Brain microvascular endothelial cell (primary cell): Measurements from ENCODE around the gene GIPR.
A peak's percentile ranks its signal among the peaks of the same experiment; 100 is the strongest.

ENCODE experiments used
- DNase-seq: peaks from one replicate; pipeline ENCODE4 v3.0.0-alpha.2; 2020
- H3K27ac ChIP-seq: fragments of 250-450 bp; sonication (Bioruptor Pico); 2 replicates; pipeline ENCODE4 v1.5.1; 2020; ENCODE audit warnings: mild to moderate bottlenecking, moderate library complexity
- H3K27me3 ChIP-seq: fragments of 250-450 bp; sonication (Bioruptor Pico); replicated peaks from 2 replicates; pipeline ENCODE4 v1.5.1; 2020; ENCODE audit warnings: mild to moderate bottlenecking
- H3K36me3 ChIP-seq: fragments of 250-450 bp; sonication (Bioruptor Pico); replicated peaks from 2 replicates; pipeline ENCODE4 v1.5.1; 2020; ENCODE audit warnings: mild to moderate bottlenecking
- H3K4me3 ChIP-seq: 2 replicates; pipeline ENCODE4 v1.5.1; 2011; ENCODE audit warnings: low read depth, mild to moderate bottlenecking, control low read depth, low read length, moderate library complexity
- CTCF ChIP-seq: IDR thresholded peaks from 2 replicates; pipeline ENCODE4 v1.5.1; 2011; ENCODE audit warnings: low read depth, mild to moderate bottlenecking, moderate library complexity, low read length, control low read depth, inconsistent platforms; ENCODE audit errors: missing control alignments
- in situ Hi-C: cut with HindIII; loops from 2 replicates; pipeline ENCODE4 v1.10.0; 2017; ENCODE audit warnings: low sequenced_read_pairs, low pct_ligation_motif_present

Gene GIPR

DNA sequence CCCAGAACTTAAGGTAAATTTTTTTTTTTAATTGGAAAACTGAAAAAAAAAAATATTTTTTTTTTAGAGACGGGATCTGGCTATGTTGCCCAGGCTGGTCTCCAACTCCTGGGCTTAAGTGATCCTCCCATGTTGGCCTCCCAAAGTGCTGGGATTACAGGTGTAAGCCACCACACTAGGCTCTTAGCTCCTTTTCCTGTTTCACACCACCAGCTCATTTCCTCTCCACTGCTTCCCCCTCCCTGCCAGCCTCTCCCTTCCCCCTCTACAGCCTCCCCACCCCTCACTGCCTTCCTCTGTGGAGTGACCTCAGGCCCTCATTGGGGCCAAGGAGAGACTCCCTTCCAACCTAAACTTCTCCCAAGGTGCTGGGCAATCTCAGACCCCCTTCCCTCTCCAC, 4.2 kb upstream of the GIPR start:
- H3K36me3 ChIP-seq: no peaks in the 10 kb centered on the region
- in situ Hi-C loops: no loop called here
- no peak overlapping the region for H3K4me3 ChIP-seq
- no peak overlapping the region for H3K27ac ChIP-seq
- no peak for TF ChIP-seq CTCF
- no peak for DNase-seq
- peaks cover 2% of the 10 kb centered on the region for H3K27me3 ChIP-seq

GRCh38 chr19:45664575-45664974, 3.4 kb upstream of the GIPR start:
- Histone ChIP-seq H3K4me3 (no peak overlapping the region), H3K27ac (no peak overlapping the region), H3K36me3 (no peaks in the 10 kb centered on the region), H3K27me3 (peaks cover 2% of the 10 kb centered on the region)
- in situ Hi-C loops: no loop called here
- TF ChIP-seq CTCF: no peak
- DNase-seq: no peak

- Histone ChIP-seq H3K27me3 (no peaks in the 10 kb centered on the region), H3K27ac (no peak overlapping the region)
- in situ Hi-C loops: no loop called here
Observed at GRCh38 chr19:45668342-45668871, 386 bp downstream of the GIPR start.

DNA sequence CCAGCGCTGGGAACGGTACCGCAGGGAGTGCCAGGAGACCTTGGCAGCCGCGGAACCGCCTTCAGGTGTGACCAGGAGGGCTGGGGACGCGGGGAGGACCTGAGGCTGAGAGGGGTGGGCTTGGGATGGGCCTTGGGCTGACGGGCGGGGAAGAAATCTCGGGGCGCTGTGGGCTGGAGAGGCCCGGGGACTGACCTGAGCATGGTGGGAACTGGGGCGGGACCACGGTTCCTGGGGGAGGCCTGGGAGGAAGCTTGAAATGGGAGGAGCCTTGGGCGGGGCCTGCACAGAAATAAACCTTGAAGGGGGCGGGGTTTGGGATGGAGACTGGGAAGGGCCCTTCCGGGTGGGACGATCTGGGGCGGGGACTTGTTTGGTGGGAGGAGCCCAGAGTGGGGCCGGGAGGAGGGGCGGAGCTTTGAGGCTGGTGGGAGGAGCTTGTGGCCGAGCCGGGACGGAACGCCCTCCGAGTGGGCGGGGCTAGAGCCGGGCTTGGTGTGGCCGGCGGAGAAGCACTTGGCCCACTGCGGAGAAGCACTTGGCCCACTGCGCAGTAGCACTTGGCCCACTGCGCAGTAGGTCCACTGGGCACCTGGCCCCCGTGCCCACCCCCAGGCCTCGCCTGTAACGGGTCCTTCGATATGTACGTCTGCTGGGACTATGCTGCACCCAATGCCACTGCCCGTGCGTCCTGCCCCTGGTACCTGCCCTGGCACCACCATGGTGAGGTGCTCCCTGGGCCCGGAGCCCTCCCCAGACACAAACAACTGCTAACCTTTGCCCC, 2.8 kb downstream of the GIPR start:
- Histone ChIP-seq H3K4me3 (peak overlapping the region; percentile 17), H3K27ac (no peak overlapping the region), H3K27me3 (no peaks in the 10 kb centered on the region), H3K36me3 (no peaks in the 10 kb centered on the region)
- peak; percentile 68 for DNase-seq
- in situ Hi-C loops: no loop called here
- TF ChIP-seq CTCF: no peak

More at GRCh38 chr19:45668342-45668871, 386 bp downstream of the GIPR start:
- DNase-seq: no peak
- no peak for TF ChIP-seq CTCF
- Histone ChIP-seq H3K36me3 (no peaks in the 10 kb centered on the region), H3K4me3 (peak overlapping the region; percentile 37)

GRCh38 chr19:45674946-45675345, 6.9 kb downstream of the GIPR start:
- DNase-seq: no peak
- H3K27me3 ChIP-seq: no peaks in the 10 kb centered on the region
- no peaks in the 10 kb centered on the region for H3K36me3 ChIP-seq
- no peak overlapping the region for H3K4me3 ChIP-seq
- H3K27ac ChIP-seq: no peak overlapping the region
- in situ Hi-C loops: no loop called here
- TF ChIP-seq CTCF: no peak

- H3K4me3 ChIP-seq: peak overlapping the region; percentile 22
- no peak for DNase-seq
- no peaks in the 10 kb centered on the region for H3K36me3 ChIP-seq
- no peaks in the 10 kb centered on the region for H3K27me3 ChIP-seq
- no peak for TF ChIP-seq CTCF
- in situ Hi-C loops: no loop called here
- H3K27ac ChIP-seq: no peak overlapping the region
Observed at GRCh38 chr19:45676851-45677263, 8.8 kb downstream of the GIPR start.
